HG03460 (cell line): Measurements from ENCODE around the gene ZNF554.
"Not testable (repeated sequence)": the region's sequence is repeated elsewhere in the genome, so short reads cannot be mapped to it uniquely, and the experiment has no call there.

ENCODE experiments used
- ATAC-seq: cut with Tn5 transposase; IDR thresholded peaks from one replicate; pipeline ENCODE4 v1.9.1; 2021; ENCODE audit not compliant: unreplicated experiment

ZNF554 gene

GRCh38 chr19:2806736-2807378 is 12.8 kb upstream of the ZNF554 start:
- ATAC-seq = no peak

GRCh38 chr19:2807379-2808128 is 12.1 kb upstream of the ZNF554 start:
- ATAC-seq = no peak

- ATAC-seq = no peak
Observed at GRCh38 chr19:2808129-2808941, 11.3 kb upstream of the ZNF554 start.

GRCh38 chr19:2809387-2810140 is 10.1 kb upstream of the ZNF554 start:
- ATAC-seq = no peak

GRCh38 chr19:2810141-2811091 is 9.3 kb upstream of the ZNF554 start:
- no peak for ATAC-seq

- ATAC-seq = no peak
Observed at GRCh38 chr19:2811221-2811722, 8.4 kb upstream of the ZNF554 start.

GRCh38 chr19:2811735-2812413 is 7.8 kb upstream of the ZNF554 start:
- ATAC-seq = no peak

- no peak for ATAC-seq
Observed at GRCh38 chr19:2812414-2813234, 7.0 kb upstream of the ZNF554 start.

- ATAC-seq = no peak
Observed at GRCh38 chr19:2813235-2814160, 6.2 kb upstream of the ZNF554 start.

GRCh38 chr19:2814426-2814825 is 5.2 kb upstream of the ZNF554 start:
- no peak for ATAC-seq

- ATAC-seq = no peak
Observed at GRCh38 chr19:2815191-2815614, 4.5 kb upstream of the ZNF554 start.

- no peak for ATAC-seq
Observed at GRCh38 chr19:2815923-2816322, 3.7 kb upstream of the ZNF554 start.

GRCh38 chr19:2816641-2817040 is 3.0 kb upstream of the ZNF554 start:
- ATAC-seq = no peak

- ATAC-seq = not testable (repeated sequence)
Observed at GRCh38 chr19:2817237-2817829, 2.3 kb upstream of the ZNF554 start.

GRCh38 chr19:2820112-2820702 is 539 bp downstream of the ZNF554 start:
- no peak for ATAC-seq

GRCh38 chr19:2822846-2823245 is 3.2 kb downstream of the ZNF554 start:
- no peak for ATAC-seq
